Activated naive CD4-positive, alpha-beta T cell treated with Interleukin-2 at 50 U/mL for 16 hours (primary cell): Measurements from ENCODE around the gene FASTK.
"Not testable (repeated sequence)": the region's sequence is repeated elsewhere in the genome, so short reads cannot be mapped to it uniquely, and the experiment has no call there.

Experiments used
- DNase-seq: peaks from one replicate; pipeline ENCODE4 v3.0.0-alpha.2; 2020

Gene FASTK

DNA sequence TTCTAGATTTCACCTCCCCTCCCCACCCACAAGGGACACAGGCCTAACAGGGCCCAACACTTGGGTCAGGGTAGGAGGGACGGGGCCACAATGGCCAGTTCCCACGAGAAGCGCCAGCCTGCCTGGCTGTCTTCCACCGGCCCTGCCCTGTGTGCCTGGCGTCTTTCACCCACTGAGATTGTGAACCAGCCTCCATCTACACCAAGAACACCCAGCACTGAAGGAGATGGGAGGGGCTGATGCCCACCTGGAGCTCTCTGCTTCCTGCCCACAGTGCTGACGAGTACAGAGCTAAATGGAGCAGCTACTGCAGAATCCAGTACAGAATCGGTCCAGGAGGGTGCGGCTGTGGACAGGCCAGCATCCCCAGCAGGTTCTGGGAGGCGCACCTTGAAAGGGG is 34.6 kb downstream of the FASTK start:
- no peak for DNase-seq

DNA sequence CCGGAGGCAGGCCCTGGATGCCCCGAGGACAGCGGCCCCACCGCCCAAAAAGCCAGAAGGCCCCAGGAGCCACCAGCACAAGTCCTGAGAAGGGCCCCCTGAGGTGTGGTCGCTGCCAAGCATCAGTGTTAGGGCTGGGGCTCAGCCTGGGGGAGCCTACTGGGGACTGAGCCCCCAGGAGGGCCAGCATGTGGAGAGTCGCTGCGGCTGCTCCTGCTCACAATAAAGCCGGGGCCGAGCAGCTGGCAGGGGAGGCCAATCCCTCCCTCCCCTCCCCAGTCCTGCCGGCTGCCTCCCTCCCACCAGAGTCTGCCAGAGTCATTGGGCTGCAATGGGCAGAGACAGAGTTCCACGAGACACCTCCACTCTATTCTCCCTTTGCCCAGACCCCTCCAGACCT is 35.3 kb downstream of the FASTK start:
- no peak for DNase-seq

DNA sequence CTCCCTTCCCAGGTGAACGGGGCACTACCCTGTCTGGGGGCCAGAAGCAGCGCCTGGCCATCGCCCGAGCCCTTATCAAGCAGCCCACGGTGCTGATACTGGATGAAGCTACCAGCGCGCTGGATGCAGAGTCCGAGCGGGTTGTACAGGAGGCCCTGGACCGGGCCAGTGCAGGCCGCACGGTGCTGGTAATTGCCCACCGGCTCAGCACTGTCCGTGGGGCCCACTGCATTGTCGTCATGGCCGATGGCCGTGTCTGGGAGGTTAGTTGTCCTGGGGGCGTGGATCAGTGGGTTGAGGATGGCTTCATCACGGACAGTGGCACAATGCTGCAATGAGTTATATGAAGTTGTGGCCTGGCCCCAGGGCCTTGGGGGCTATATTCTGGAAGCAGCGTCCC is 36.6 kb downstream of the FASTK start:
- DNase-seq, result no peak

DNA sequence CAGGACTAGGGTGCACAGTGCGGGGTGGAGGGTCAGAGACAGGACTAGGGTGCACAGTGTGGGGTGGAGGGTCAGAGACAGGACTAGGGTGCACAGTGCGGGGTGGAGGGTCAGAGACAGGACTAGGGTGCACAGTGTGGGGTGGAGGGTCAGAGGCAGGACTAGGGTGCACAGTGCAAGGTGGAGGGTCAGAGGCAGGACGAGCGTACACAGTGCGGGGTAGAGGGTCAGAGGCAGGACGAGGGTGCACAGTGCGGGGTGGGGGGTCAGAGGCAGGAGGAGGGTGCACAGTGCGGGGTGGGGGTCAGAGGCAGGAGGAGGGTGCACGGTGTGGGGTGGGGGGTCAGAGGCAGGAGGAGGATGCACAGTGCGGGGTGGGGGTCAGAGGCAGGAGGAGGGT is 37.2 kb downstream of the FASTK start:
- DNase-seq, result not testable (repeated sequence)

DNA sequence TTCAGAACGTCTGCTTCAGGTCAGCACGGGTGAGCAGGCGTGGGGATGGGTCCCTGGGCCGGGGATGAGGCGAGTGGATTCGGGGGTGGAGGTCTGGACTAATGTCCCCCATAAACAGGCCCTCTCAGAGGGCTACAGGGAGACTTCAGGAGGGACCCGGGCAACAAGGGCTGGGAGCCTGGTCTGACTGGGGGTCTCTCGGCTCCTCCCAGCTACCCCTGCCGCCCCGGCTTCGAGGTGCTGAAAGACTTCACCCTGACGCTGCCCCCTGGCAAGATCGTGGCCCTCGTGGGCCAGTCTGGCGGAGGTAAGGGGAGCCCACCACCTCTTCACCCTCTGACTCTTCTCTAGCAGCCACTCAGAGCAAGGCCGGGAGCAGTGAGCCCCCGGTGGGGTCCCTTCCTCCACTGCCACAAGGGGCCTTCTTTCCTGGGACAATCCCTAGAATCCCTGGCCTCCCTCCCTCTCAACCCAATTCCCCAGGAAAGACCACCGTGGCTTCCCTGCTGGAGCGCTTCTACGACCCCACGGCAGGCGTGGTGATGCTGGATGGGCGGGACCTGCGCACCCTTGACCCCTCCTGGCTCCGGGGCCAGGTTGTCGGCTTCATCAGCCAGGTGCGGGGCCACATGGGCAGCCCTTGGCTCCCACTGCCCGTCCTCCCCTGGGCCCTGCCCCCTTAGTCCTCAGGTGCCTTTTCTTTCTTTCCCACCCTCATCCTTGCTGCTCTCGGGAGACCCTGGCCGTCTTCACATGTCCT is 39.8 kb downstream of the FASTK start:
- DNase-seq, result no peak

- no peak for DNase-seq
Observed at GRCh38 chr7:151039850-151040548, 40.6 kb downstream of the FASTK start.

- peak; percentile 80 for DNase-seq
Observed at GRCh38 chr7:151038951-151039849, 41.4 kb downstream of the FASTK start.

DNA sequence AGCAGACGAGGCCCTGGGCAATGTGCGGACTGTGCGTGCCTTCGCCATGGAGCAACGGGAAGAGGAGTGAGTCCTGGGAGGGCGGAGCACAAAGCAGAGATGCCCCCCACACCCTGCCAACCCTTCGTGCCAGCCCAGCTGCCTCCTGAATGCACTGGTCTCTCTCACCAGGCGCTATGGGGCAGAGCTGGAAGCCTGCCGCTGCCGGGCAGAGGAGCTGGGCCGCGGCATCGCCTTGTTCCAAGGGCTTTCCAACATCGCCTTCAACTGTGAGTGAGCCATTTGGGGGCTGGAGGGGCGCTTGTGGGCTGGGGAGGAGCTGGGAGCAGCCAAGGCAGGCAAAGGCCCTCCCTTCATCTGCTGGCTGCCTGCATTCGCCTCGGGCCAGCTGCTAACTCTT is 44.7 kb downstream of the FASTK start:
- no peak for DNase-seq

DNA sequence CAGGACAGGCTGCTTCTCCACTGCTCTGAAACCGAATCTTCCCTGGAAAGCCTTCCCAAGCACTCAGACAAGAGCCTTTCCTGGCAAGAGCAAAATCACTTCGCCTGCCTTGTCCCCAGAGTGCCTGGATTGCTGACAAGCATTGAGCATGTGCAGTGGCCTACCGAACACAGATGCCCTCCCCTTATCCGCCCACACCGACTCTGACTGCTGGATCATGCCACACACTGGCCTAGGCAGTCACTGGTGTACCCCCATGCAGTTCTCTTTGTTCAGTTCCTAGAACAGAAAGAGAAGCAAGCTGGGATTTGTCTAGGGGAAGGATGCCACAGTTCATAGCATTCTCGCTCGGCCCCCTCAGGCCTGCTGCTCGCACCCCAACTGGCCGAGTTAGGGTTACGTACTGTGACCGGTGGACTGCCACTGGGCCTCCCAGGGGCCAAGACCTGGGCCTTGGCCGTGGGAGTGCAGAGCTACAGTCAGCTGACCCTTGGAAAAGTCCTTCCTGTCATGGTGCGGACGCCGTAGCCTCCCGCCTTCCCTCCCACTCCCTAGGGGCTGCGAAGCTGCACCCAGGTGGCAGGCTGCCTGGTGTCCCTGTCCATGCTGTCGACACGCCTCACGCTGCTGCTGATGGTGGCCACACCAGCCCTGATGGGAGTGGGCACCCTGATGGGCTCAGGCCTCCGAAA is 45.4 kb downstream of the FASTK start:
- DNase-seq, result no peak

DNA sequence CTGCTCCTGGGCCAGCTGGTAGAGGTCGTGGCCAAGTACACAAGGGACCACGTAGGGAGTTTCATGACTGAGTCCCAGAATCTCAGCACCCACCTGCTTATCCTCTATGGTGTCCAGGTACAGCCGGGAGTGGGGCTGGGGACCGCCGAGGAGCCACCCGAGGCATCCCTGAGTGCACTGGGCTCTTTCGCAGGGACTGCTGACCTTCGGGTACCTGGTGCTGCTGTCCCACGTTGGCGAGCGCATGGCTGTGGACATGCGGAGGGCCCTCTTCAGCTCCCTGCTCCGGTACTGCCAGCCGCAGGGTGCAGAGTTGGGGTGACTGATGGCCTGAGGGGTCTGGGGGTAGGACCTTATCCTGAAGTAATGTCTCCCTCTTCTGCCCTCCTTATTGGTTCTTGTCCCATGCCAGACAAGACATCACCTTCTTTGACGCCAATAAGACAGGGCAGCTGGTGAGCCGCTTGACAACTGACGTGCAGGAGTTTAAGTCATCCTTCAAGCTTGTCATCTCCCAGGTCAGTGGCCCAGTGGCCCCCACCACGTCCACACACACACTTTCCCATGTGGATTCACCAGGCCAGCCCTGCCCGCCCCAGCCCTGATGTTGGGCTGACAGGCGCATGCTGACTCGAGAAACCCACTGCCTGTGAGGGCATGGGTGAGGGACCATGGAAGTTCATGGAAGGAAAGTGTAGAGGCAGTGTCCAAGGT is 46.1 kb downstream of the FASTK start:
- DNase-seq, result no peak

GRCh38 chr7:151033864-151034249 is 46.8 kb downstream of the FASTK start:
- no peak for DNase-seq

DNA sequence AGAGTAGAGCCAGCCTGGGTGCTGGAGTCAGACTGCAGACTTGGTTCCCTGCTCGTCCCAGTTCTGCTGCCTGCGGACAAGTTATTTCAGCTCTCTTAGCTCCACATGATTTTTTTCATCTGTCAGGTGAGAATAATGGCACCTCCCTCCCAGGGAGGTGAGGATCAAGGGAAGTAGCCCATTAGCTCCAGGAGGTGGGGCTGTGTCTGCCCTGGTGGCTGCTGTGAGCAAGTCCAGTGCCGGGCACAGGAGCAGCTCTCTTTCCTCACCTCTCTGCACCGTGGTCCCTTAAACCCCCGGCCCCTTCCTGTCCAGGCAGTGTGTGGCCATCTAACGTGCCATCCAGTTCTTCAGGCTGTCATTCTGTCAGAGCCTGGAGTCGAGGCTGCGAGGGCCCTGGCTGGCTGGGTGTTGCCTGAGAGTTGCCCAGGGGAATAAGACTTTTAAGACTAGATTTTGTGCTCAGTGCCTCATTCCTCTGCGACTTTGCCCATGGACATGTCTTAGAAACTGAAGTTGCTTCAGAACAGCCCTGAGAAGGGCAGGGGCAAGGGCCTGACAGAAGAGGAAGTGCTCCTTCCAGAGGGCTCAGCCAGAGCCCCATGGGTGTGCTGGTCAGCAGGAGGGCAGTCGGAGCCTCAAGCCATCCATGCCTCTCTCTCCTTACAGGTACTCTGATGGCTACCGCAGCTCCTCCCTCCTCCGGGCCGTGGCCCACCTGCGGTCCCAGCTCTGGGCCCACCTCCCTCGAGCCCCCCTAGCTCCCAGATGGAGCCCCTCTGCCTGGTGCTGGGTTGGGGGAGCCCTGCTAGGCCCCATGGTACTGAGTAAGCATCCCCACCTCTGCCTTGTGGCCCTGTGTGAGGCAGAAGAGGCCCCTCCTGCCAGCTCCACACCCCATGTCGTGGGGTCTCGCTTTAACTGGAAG is 47.4 kb downstream of the FASTK start:
- no peak for DNase-seq

DNA sequence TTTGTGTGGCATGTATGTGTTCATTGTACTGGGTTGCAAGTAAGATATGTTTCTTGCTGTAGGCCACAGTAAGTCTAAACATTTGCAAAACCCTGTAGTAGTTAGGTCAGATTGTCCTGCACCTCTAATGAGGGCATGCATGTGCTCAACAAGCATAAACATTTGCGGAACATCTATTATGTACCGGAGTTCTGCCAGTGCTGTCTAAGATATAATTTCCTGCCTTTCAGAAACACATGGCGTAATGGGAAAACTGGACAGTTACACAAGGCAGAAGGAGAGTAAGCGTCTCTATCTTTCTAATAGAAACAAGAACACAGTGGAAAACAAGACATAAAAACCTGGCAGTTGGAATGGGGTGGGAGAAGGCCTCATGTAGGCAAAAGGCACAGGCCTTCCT is 49.6 kb downstream of the FASTK start:
- no peak for DNase-seq

- DNase-seq, result no peak
Observed at GRCh38 chr7:151028948-151029501, 51.6 kb downstream of the FASTK start.

DNA sequence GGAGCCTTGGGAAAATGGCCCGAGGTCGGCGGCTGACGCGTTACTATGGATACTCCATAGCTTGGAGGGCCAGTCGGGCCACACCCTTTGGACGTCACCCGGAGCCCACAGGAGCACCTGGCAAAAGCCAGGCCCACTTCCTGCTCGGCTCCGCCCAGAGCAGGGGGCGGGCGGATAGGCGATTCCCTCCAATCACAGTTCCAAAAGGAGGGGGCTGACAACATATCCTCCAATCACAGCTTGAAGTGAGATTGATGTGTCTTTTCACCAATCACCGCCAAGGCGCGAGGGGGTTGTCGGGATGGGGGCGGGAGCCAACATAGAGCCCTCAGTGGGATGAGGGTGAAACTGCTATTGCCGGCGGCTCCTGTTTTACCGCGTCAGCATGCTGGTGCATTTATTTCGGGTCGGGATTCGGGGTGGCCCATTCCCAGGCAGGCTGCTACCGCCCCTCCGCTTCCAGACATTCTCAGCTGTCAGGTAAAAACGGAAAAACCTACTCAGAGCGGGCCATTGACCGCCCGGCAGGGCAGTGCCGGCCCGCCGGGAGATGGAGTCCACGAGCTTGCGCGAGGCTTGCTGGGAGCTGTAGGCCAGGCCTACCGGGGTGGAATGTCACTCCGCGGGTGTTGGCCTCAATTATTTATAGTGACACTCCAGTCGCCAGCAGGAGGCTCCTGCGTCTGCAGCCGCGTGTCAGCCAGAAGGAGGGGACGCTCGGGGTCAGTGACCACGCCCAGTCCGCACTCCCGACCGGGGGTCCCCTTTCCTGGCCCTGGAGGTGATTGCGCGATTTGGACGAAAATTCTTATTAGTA is 52.3 kb downstream of the FASTK start, which contains the start of gene ABCB8:
Gene ABCB8, plus strand, starts transcription at position 320 of the 817 bp plus-strand sequence. Its CDS starts 66 bp downstream, at position 386.
- DNase-seq, result peak; percentile 98

DNA sequence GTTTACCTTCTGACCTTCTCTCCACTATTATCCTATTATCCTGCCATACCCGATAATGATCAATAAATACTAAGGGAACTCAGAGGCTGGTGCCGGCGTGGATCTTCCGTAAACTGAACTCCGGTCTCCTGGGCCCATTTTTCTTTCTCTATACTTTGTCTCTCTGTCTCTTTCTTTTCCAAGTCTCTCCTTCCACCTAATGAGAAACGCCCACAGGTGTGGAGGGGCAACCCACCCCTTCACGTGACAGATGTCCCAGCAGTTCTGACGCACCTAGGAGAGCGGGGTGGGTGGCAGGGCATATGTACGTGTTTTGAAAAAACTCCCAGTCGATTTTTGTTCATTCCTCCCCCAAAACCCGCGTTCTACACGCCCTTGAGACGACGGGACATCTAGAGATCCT is 52.9 kb downstream of the FASTK start:
- not testable (repeated sequence) for DNase-seq

DNA sequence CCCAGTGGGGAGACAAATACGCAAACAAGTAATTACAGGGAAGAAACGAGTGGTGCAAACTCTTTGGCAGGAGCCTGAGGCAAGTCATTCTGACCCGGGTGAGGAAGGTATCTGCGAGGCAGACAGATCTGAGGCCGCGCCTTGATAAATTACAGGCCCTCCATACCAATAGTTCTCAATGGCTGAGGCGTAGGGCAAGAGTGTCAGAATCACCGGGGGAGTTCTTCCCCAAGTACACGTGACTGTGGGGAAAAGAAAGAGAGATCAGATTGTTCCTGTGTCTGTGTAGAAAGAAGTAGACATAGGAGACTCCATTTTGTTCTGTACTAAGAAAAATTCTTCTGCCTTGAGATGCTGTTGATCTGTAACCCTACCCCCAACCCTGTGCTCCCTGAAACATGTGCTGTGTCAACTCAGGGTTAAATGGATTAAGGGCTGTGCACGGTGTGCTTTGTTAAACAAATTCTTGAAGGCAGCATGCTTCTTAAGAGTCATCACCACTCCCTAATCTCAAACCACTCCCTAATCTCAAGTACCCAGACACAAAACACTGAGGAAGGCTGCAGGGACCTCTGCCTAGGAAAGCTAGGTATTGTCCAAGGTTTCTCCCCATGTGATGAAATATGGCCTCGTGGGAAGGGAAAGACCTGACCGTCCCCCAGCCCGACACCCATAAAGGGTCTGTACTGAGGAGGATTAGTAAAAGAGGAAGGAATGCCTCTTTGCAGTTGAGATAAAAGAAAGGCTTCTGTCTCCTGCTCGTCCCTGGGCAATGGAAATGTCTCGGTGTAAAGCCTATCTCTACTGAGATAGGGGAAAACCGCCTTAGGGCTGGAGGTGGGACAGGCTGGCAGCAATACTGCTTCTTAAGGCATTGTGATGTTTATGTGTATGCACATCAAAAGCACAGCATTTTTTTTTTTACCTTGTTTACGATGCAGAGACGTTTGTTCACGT is 53.6 kb downstream of the FASTK start:
- not testable (repeated sequence) for DNase-seq
